Muscle of leg (tissue), 11 donors: ENCODE results near the gene KTN1. TPM values are rescaled to one million over a fixed set of nuclear protein-coding genes. Genes with fewer than 3 reads are reported as not detected.

Source experiments
- DNase-seq: peaks from one replicate; pipeline ENCODE4 v3.0.0; 2013
- H3K27ac ChIP-seq: one replicate; pipeline ENCODE4 v1.5.1; 2013; ENCODE audit warnings: mild to moderate bottlenecking, low read length, control low read depth
- H3K27me3 ChIP-seq: one replicate; pipeline ENCODE4 v1.6.1; 2013; ENCODE audit warnings: low read length; ENCODE audit not compliant: control insufficient read depth, insufficient read depth
- H3K36me3 ChIP-seq: one replicate; pipeline ENCODE4 v1.6.1; 2013; ENCODE audit warnings: low read length; ENCODE audit not compliant: control insufficient read depth, insufficient read depth
- H3K4me1 ChIP-seq: one replicate; pipeline ENCODE4 v1.6.1; 2013; ENCODE audit warnings: low read length; ENCODE audit not compliant: control insufficient read depth, insufficient read depth
- H3K4me3 ChIP-seq: one replicate; pipeline ENCODE4 v1.5.1; 2013; ENCODE audit warnings: low read length, control low read depth
- H3K9me3 ChIP-seq: replicated peaks from 2 replicates; pipeline ENCODE4 v1.6.1; 2013; ENCODE audit warnings: low read depth, low read length; ENCODE audit not compliant: control insufficient read depth
- WGBS: methylation state at CpG from one replicate; pipeline ENCODE4 v1.1.5; 2013; ENCODE audit warnings: missing lambda C conversion rate; ENCODE audit not compliant: insufficient coverage; 5-methylcytosine and 5-hydroxymethylcytosine counted together
- polyA plus RNA-seq, 8 donors: library from polyadenylated mRNA; unstranded; fragments of 120-200 nt; gene quantifications; one replicate each; pipeline versions ENCODE4 v1.2.1 to v1.2.3, GENCODE V29; 2013; ENCODE audit warnings: inconsistent platforms in 1 of 8, low replicate concordance in 1 of 8; ENCODE audit not compliant: insufficient read length in 8 of 8, insufficient read depth in 1 of 8
- total RNA-seq: library from RNA; stranded (reverse); fragments of 120-200 nt; gene quantifications from one replicate; pipeline ENCODE4 v1.2.4, GENCODE V29; 2013

The KTN1 gene
- total and polyA plus RNA-seq, 9 donors: 106 to 148 (median 141) TPM

DNA sequence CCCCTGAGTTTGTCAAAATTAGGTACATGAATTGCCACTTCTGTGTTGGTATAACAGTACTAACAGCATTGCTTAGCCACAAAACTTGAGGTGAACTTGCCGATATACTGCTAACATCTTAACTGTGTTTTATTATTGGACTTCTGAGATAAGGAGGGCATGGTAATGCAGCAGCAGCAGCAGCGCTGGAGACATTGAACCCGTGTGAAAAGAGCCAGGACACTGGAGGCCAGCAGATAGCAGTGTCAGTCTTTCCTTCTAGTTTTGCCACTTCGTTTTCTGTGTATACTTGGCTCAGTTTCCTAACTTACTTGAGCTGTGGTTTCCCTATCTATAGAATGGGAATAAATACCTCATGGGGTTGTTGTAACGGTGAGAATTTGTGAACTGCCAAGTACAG, 82.7 kb downstream of the KTN1 start:
- H3K27ac ChIP-seq: no peak overlapping the region
- WGBS: 83% methylated on average over 3 of the region's 5 CpGs
- no peak overlapping the region for H3K4me3 ChIP-seq
- no peak for DNase-seq
- no peaks in the 10 kb centered on the region for H3K9me3 ChIP-seq
- peaks cover 8% of the 10 kb centered on the region for H3K36me3 ChIP-seq
- H3K27me3 ChIP-seq: no peaks in the 10 kb centered on the region
- H3K4me1 ChIP-seq: no peaks in the 10 kb centered on the region

DNA sequence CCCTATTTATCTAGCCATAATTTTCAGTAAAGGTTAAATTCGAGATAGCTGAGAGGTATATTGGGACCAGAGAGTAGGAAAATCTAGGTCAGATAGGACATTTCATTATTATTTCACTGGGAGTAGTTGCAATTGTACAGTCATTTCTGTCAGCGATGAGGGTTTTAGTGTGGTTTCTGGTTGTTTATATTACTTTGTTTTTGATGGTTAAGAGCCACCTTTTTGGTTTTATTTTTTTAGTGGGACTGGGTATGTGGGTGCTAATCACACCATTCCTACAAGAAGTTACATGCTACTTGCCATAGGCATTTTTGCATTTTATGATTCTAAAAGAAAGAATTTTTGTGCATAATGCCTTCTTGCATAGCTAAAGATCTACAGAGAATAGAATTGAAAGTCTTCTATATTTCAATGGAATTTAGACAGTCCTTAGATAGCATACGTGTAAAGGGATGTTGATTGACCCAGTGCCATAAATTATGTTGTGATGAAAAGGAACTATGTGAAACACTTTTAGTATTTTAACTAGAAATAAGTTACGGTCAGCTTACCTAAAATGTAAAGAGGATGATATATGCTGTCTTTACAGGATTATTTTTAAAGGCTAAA, 85.2 kb downstream of the KTN1 start:
- WGBS: no CpG with 5 or more reads among the region's 4 CpGs

DNA sequence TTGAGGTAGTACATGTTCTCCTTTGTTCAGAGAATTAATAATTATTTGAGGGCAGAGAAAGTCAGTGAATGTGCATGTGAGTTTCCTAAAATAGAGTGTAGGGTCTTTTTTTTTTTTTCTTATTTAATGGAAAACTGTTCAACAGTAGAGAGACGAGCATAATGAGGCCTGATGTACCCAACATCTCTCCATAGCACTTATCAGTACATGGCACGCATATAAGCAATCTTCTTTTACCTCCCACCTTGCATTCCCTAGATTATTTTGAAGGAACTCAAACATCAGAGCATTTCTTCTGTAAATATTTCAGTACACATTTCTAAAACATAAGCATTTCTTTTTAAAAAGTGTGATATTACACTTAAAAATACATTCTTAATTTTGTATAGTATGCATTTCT, 87.8 kb downstream of the KTN1 start:
- DNase-seq: no peak
- no CpG with 5 or more reads among the region's 2 CpGs for WGBS
- H3K27me3 ChIP-seq: no peaks in the 10 kb centered on the region
- peaks cover 4% of the 10 kb centered on the region for H3K36me3 ChIP-seq
- H3K27ac ChIP-seq: no peak overlapping the region
- H3K4me3 ChIP-seq: no peak overlapping the region
- no peaks in the 10 kb centered on the region for H3K4me1 ChIP-seq
- H3K9me3 ChIP-seq: no peaks in the 10 kb centered on the region

More for the DNA sequence above, 85.2 kb downstream of the KTN1 start:
- no peak overlapping the region for H3K27ac ChIP-seq
- H3K4me3 ChIP-seq: no peak overlapping the region
- no peaks in the 10 kb centered on the region for H3K27me3 ChIP-seq
- no peak for DNase-seq
- no peaks in the 10 kb centered on the region for H3K9me3 ChIP-seq
- H3K4me1 ChIP-seq: no peaks in the 10 kb centered on the region
- peaks cover 8% of the 10 kb centered on the region for H3K36me3 ChIP-seq

DNA sequence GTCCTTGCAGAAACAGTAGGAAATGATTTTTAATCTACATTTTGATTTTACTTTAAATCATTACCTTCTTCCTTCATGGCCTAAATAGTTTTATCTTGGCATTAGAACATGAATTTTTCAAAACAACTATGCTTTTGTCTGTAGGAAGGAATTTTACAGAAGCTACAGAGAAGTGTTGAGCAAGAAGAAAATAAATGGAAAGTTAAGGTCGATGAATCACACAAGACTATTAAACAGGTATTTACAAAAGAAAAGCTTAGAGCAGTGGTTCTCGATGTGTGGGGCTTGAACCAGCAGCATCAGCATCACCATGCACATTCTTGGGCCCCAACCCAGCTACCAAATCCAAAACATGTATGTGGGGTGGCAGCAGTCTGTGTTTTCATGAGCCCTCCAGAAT, 91.6 kb downstream of the KTN1 start:
- H3K4me3 ChIP-seq: no peak overlapping the region
- H3K27ac ChIP-seq: no peak overlapping the region
- H3K4me1 ChIP-seq: no peaks in the 10 kb centered on the region
- H3K27me3 ChIP-seq: no peaks in the 10 kb centered on the region
- DNase-seq: no peak
- H3K9me3 ChIP-seq: no peaks in the 10 kb centered on the region
- H3K36me3 ChIP-seq: peaks cover 6% of the 10 kb centered on the region
- WGBS: no CpG with 5 or more reads among the region's 2 CpGs

DNA sequence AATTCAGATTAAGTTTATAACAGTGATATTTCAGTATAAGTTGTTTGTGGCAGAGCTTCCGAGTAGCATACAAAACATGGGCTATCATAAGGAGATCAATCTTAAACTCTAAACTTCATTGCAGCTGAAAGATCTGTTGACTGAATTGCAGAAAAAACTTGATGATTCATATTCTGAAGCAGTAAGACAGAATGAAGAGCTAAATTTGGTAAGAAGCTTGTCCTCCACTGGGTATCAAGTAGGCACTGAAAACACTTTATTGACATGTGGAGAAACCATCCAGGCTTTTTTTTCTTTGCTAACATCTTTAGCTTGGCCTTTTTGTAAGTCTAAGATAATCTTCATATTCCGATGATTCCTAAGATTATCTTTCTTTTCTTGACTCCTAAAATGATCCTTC, 93.0 kb downstream of the KTN1 start:
- peaks cover 6% of the 10 kb centered on the region for H3K36me3 ChIP-seq
- DNase-seq: no peak
- H3K4me1 ChIP-seq: no peaks in the 10 kb centered on the region
- WGBS: no CpG with 5 or more reads among the region's 2 CpGs
- H3K4me3 ChIP-seq: no peak overlapping the region
- H3K27ac ChIP-seq: no peak overlapping the region
- no peaks in the 10 kb centered on the region for H3K9me3 ChIP-seq
- no peaks in the 10 kb centered on the region for H3K27me3 ChIP-seq

DNA sequence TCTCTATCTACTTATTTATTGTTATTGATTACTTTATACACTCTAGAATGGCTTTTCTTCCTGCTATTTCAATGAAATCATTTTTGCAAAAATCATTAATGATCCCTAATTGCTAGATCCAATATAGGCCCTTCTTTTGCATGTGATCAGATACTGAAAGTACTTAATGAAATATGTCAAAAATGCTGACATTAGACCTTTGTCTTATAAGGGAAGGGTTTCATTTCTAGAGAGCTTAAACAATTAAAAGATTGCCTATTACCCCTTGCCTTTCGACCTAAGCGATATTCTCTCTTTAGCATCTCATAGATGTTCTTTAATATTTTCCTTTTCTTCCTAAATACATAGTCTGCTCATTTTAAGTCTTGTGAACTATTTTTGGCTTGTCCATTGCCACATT, 101.1 kb downstream of the KTN1 start:
- Histone ChIP-seq H3K4me1 (no peaks in the 10 kb centered on the region), H3K36me3 (peaks cover 36% of the 10 kb centered on the region), H3K27ac (no peak overlapping the region), H3K9me3 (no peaks in the 10 kb centered on the region), H3K27me3 (no peaks in the 10 kb centered on the region), H3K4me3 (no peak overlapping the region)
- no CpG with 5 or more reads among the region's 2 CpGs for WGBS
- no peak for DNase-seq

DNA sequence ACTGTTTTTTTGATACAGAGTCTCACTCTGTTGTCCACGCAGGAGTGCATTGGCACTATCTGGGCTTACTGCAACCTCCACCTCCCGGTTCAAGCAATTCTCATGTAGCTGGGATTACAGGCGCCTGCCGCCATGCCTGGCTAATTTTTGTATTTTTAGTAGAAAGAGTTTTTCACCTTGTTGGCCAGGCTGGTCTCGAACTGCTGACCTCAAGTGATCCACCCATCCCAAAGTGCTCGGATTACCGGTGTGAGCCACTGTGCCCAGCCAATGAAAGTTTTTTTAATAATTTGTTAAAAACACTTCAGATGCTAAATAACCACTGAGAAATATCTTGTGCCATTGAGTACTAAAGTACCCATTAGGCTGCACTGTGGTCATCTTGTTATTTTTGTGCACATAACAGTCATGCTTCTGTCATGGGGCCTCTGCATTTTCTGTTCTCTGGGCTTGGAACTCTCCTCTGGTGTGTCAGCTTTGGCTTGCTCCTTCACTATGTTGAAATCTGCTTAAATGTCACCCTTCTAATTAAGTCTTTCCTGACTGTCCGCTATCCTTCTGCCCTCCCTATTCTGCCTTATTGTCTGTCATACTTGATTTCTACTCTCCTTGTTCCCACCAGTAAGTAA, 105.1 kb downstream of the KTN1 start:
- WGBS: 80% methylated on average over 1 of the region's 8 CpGs
- no peaks in the 10 kb centered on the region for H3K27me3 ChIP-seq

DNA sequence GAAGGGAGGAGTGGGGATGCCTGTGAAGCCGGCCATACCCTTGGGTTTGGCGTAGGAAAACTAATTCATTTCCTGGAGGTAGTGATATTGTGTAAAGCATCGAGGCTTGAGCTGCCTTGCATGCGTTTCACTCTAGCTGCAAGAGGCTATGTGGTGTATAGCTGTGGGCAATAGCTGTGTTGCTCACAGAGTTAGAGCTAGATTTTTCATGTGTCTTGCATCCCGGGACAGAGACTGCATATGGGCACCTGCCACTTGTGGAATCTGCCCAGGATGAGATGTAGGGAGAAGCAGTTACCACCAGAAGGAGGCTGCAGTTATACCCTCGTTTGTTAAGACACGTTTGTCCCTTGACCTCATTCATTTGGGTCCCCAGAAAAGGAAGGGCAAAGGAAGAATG, 106.7 kb downstream of the KTN1 start:
- H3K4me3 ChIP-seq: no peak overlapping the region
- H3K27me3 ChIP-seq: no peaks in the 10 kb centered on the region
- H3K36me3 ChIP-seq: peaks cover 19% of the 10 kb centered on the region
- H3K9me3 ChIP-seq: no peaks in the 10 kb centered on the region
- 96% methylated on average over 5 of the region's 7 CpGs for WGBS
- H3K4me1 ChIP-seq: no peaks in the 10 kb centered on the region
- H3K27ac ChIP-seq: no peak overlapping the region
- no peak for DNase-seq

More for the DNA sequence above, 105.1 kb downstream of the KTN1 start:
- no peak for DNase-seq
- Histone ChIP-seq H3K9me3 (no peaks in the 10 kb centered on the region), H3K36me3 (peaks cover 28% of the 10 kb centered on the region), H3K4me3 (no peak overlapping the region), H3K4me1 (no peaks in the 10 kb centered on the region), H3K27ac (no peak overlapping the region)

DNA sequence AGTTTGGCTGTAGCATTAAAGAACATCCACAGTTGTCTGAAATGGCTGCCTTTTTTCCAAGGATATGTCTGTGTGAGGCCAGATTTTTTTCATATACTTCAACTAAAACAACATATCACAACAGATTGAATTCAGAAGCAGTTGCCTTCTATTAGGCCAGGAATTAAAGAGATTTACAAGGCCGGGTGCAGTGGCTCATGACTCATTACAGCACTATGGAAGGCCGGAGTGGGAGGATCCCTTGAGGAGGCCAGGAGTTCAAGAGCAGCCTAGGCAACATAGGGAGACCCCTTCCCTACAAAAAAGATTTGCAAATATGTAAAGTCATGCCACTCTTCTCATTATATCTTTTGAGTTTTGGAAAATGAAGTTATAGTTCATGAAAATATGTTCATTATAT, 108.6 kb downstream of the KTN1 start:
- DNase-seq: no peak
- H3K27ac ChIP-seq: no peak overlapping the region
- peaks cover 19% of the 10 kb centered on the region for H3K36me3 ChIP-seq
- no peaks in the 10 kb centered on the region for H3K9me3 ChIP-seq
- no CpG with 5 or more reads among the region's 2 CpGs for WGBS
- H3K4me1 ChIP-seq: no peaks in the 10 kb centered on the region
- H3K27me3 ChIP-seq: no peaks in the 10 kb centered on the region
- no peak overlapping the region for H3K4me3 ChIP-seq

DNA sequence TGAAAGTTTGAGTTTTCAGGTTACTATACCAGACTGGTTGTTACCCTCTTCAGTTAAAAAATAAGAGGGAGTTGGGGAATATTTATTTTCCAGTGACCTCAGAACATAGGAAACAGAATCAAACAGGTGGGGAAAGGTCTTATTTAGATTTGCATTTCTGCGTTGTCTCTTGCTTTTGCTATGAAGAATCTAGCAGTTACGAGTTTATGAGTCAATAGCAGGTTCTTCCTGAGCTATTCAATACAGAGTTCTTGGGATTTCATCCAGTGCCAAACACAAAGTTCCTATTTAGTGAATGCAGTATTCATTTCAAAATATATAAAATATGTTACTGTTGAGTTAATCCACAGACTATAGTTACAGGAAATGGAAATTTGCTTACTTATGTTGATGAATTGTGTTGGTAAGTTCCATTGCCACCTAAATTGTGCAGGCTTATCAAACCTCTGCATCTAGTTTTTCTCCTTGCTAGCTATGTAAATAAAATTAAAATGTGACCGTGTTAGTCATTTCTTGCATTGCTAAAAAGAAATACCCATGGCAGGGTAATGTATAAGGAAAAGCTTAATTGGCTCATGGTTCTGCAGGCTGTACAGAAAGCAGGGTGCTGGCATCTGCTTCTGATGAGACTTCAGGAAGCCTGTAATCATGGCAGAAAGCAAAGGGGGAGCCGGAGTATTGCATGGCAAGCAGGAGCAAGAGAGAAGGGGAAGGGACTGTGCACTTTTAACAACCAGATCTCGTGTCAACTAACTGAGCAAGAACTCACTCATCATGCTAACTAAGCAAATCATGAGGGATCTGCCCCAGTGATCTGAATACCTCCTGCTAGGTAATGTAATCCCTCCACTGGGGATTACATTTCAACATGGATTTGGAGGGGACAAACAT, 110.2 kb downstream of the KTN1 start:
- Histone ChIP-seq H3K9me3 (no peaks in the 10 kb centered on the region), H3K36me3 (peaks cover 14% of the 10 kb centered on the region), H3K4me1 (no peaks in the 10 kb centered on the region), H3K4me3 (no peak overlapping the region), H3K27ac (no peak overlapping the region), H3K27me3 (no peaks in the 10 kb centered on the region)
- DNase-seq: no peak
- 60% methylated on average over 3 of the region's 5 CpGs for WGBS
